Measurements from ENCODE around the gene MRGPRX1. TPM values are rescaled to one million over a fixed set of nuclear protein-coding genes. Genes with fewer than 3 reads are reported as not detected.

Gene MRGPRX1
- total RNA-seq (2022; extraction: Qiagen RNA extraction), result not detected in 5 replicates

DNA sequence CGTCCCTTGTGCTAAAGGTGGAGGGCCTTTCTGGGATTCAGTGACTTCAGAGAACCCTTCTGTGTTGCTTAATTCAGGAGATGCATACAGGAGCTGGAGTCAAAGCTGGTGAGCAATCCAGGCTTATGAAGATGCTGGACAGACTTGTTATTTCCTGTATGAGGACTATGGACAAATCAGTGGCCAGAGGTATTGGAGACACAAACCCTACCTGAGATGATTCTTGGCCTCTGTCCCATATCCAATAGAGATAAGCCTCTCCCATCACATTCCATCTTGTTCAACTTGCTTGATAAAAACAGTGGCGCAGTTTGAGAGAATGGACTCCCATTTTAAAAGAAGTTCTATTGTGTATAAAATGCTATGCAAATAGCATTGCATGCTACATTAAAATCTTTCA lies at the start of gene MRGPRX1:
TSS of gene MRGPRX1 (minus strand) at position 101 of the 400 bp plus-strand sequence. CDS start 4,630 bp downstream, outside the sequence.

Other genes with a start within 250 kb of the MRGPRX1 start
- gene TMEM86A, start 240.6 kb downstream of the MRGPRX1 start, total RNA-seq (2022; extraction: Qiagen RNA extraction), result 0.18 to 0.47 TPM (median 0.34 TPM) in 5 replicates
- not detected in 5 replicates for gene IGSF22, start 213.2 kb downstream of the MRGPRX1 start, total RNA-seq (2022; extraction: Qiagen RNA extraction)
- gene PTPN5, start 147.6 kb downstream of the MRGPRX1 start, total RNA-seq (2022; extraction: Qiagen RNA extraction), result 0.03 to 0.05 TPM in 2 of 5 replicates, not detected in the others
- gene MRGPRX2, start 121.3 kb upstream of the MRGPRX1 start, total RNA-seq (2022; extraction: Qiagen RNA extraction), result not detected in 5 replicates
- 12.9 to 17.8 TPM (median 16.2 TPM) in 5 replicates for gene ZDHHC13, start 177.8 kb upstream of the MRGPRX1 start, total RNA-seq (2022; extraction: Qiagen RNA extraction)